Stimulated activated CD8-positive, alpha-beta memory T cell treated with anti-CD3 and anti-CD28 coated beads, Interleukin-4, amount 100 ng/mL, for 24 hours (primary cell): ENCODE measurements around the gene VAC14.

Experiments used
- DNase-seq: peaks from one replicate; pipeline ENCODE4 v3.0.0-alpha.2; 2020; ENCODE audit warnings: low read depth

VAC14 gene

GRCh38 chr16:70786020-70786755 lies 14.8 kb downstream of the VAC14 start:
- DNase-seq: no peak

- no peak for DNase-seq
Measured at GRCh38 chr16:70784692-70785555, 16.0 kb downstream of the VAC14 start.

- no peak for DNase-seq
Measured at GRCh38 chr16:70782237-70782636, 18.7 kb downstream of the VAC14 start.

GRCh38 chr16:70781800-70782199 lies 19.2 kb downstream of the VAC14 start:
- DNase-seq: no peak

- DNase-seq: no peak
Measured at GRCh38 chr16:70780546-70780945, 20.4 kb downstream of the VAC14 start.

- DNase-seq: no peak
Measured at GRCh38 chr16:70779361-70779760, 21.6 kb downstream of the VAC14 start.

GRCh38 chr16:70778901-70779309 lies 22.1 kb downstream of the VAC14 start:
- DNase-seq: no peak

GRCh38 chr16:70777973-70778406 lies 23.0 kb downstream of the VAC14 start:
- no peak for DNase-seq

GRCh38 chr16:70777496-70777895 lies 23.5 kb downstream of the VAC14 start:
- DNase-seq: no peak

- no peak for DNase-seq
Measured at GRCh38 chr16:70775399-70775798, 25.6 kb downstream of the VAC14 start.

GRCh38 chr16:70774261-70774660 lies 26.7 kb downstream of the VAC14 start:
- no peak for DNase-seq

GRCh38 chr16:70772493-70772892 lies 28.5 kb downstream of the VAC14 start:
- no peak for DNase-seq

GRCh38 chr16:70770626-70771552 lies 30.1 kb downstream of the VAC14 start:
- DNase-seq: peak; percentile 47

GRCh38 chr16:70770291-70770625 lies 30.7 kb downstream of the VAC14 start:
- DNase-seq: no peak

- no peak for DNase-seq
Measured at GRCh38 chr16:70769761-70770160, 31.2 kb downstream of the VAC14 start.

GRCh38 chr16:70769131-70769530 lies 31.8 kb downstream of the VAC14 start:
- DNase-seq: no peak

- DNase-seq: no peak
Measured at GRCh38 chr16:70768203-70768580, 32.8 kb downstream of the VAC14 start.

GRCh38 chr16:70767377-70768202 lies 33.4 kb downstream of the VAC14 start:
- DNase-seq: no peak

- no peak for DNase-seq
Measured at GRCh38 chr16:70766658-70767057, 34.3 kb downstream of the VAC14 start.

- no peak for DNase-seq
Measured at GRCh38 chr16:70766176-70766575, 34.8 kb downstream of the VAC14 start.

GRCh38 chr16:70765491-70765890 lies 35.5 kb downstream of the VAC14 start:
- no peak for DNase-seq
